Ammon's horn (tissue), 1 donor: ENCODE results near the gene AVL9.
"Not testable (repeated sequence)": the region's sequence is repeated elsewhere in the genome, so short reads cannot be mapped to it uniquely, and the experiment has no call there.

Experiments used
- DNase-seq: peaks from one replicate; pipeline ENCODE4 v3.0.0-alpha.2; 2016; ENCODE audit warnings: low spot score

AVL9 gene

GRCh38 chr7:32637611-32638010, 142.3 kb downstream of the AVL9 start:
- DNase-seq: not testable (repeated sequence)
